BJ (cell line): ENCODE results near the gene SCARF2. TPM values are rescaled to one million over a fixed set of nuclear protein-coding genes. Genes with fewer than 3 reads are reported as not detected.

ENCODE experiments used
- CTCF ChIA-PET: fragments of 350-600 bp; formaldehyde crosslinking; extraction: SDS; loops from one replicate; lab custom pipeline; 2021; ENCODE audit warnings: antibody characterized with exemption, inconsistent platforms; lab: Yijun Ruan, JAX
- POLR2A ChIA-PET: fragments of 300-600 bp; sonication (Branson Sonifier 250); formaldehyde crosslinking; extraction: SDS; loops from one replicate; lab custom pipeline; 2021; ENCODE audit warnings: antibody characterized with exemption; lab: Charles Lee
- DNase-seq: peaks from one replicate; pipeline ENCODE4 v3.0.0-alpha.2; 2011; ENCODE audit warnings: low read depth
- H3K27me3 ChIP-seq: 2 replicates; pipeline ENCODE4 v1.6.0; 2011; ENCODE audit warnings: low read length; ENCODE audit not compliant: control insufficient read depth, insufficient read depth
- H3K36me3 ChIP-seq: 2 replicates; pipeline ENCODE4 v1.5.1; 2011; ENCODE audit warnings: low read length; ENCODE audit not compliant: control insufficient read depth, insufficient read depth
- H3K4me3 ChIP-seq: 2 replicates; pipeline ENCODE4 v1.5.1; 2011; ENCODE audit warnings: low read depth, mild to moderate bottlenecking, control low read depth, low read length
- CTCF ChIP-seq: IDR thresholded peaks from 2 replicates; pipeline ENCODE4 v1.5.1; 2011; ENCODE audit warnings: low read depth, mild to moderate bottlenecking, control low read depth, inconsistent platforms, low read length, moderate library complexity; ENCODE audit not compliant: insufficient read depth
- polyA plus RNA-seq: library from polyadenylated mRNA; depleted of rRNA; stranded (reverse); fragments of >200 nt; gene quantifications from 2 replicates; pipeline ENCODE4 v1.2.3, GENCODE V29; 2011

The SCARF2 gene
- polyA plus RNA-seq, 1 experiment: 28.8 TPM

GRCh38 chr22:20424568-20424931, 13.1 kb downstream of the SCARF2 start:
- no peak overlapping the region for H3K4me3 ChIP-seq
- H3K27me3 ChIP-seq: no peaks in the 10 kb centered on the region
- no peak for TF ChIP-seq CTCF
- ChIA-PET CTCF (interaction anchor here (1.9 kb wide), 1 partner anchor 32 kb away, joined by 6 read pairs; no protein-coding TSS in a partner anchor), POLR2A (no interaction called here)
- no peak for DNase-seq
- peaks cover 23% of the 10 kb centered on the region for H3K36me3 ChIP-seq

GRCh38 chr22:20423906-20424551, 13.6 kb downstream of the SCARF2 start:
- POLR2A ChIA-PET: interaction anchor here (0.6 kb wide), 1 partner anchor 104 kb away, joined by 3 read pairs; the partner anchor contains the start of gene DGCR6L
- H3K36me3 ChIP-seq: peaks cover 20% of the 10 kb centered on the region
- CTCF ChIA-PET: interaction anchor here (1.8 to 1.9 kb wide), 4 partner anchors 11 to 32 kb away, joined by 4 to 9 read pairs (median 6); no protein-coding TSS in a partner anchor

GRCh38 chr22:20423008-20423905, 14.4 kb downstream of the SCARF2 start:
- TF ChIP-seq CTCF: no peak
- CTCF ChIA-PET: interaction anchor here (1.7 to 1.9 kb wide), 5 partner anchors 11 to 33 kb away, joined by 4 to 9 read pairs (median 6); no protein-coding TSS in a partner anchor
- POLR2A ChIA-PET: interaction anchor here (0.6 kb wide), 1 partner anchor 103 kb away, joined by 3 read pairs; the partner anchor contains the start of gene DGCR6L

More at GRCh38 chr22:20423906-20424551, 13.6 kb downstream of the SCARF2 start:
- H3K4me3 ChIP-seq: no peak overlapping the region
- H3K27me3 ChIP-seq: no peaks in the 10 kb centered on the region
- TF ChIP-seq CTCF: no peak
- DNase-seq: no peak

GRCh38 chr22:20422271-20423007, 15.2 kb downstream of the SCARF2 start:
- Histone ChIP-seq H3K36me3 (peaks cover 12% of the 10 kb centered on the region), H3K27me3 (no peaks in the 10 kb centered on the region), H3K4me3 (no peak overlapping the region)
- ChIA-PET CTCF (interaction anchor here (1.3 to 1.9 kb wide), 5 partner anchors 12 to 142 kb away, joined by 3 to 9 read pairs (median 5); no protein-coding TSS in a partner anchor), POLR2A (no interaction called here)
- TF ChIP-seq CTCF: no peak
- peak; percentile 84 for DNase-seq

More at GRCh38 chr22:20423008-20423905, 14.4 kb downstream of the SCARF2 start:
- Histone ChIP-seq H3K4me3 (no peak overlapping the region), H3K36me3 (peaks cover 15% of the 10 kb centered on the region), H3K27me3 (no peaks in the 10 kb centered on the region)
- no peak for DNase-seq
